ENCODE results near the gene KIAA1191. TPM values are rescaled to one million over a fixed set of nuclear protein-coding genes. Genes with fewer than 3 reads are reported as not detected.

KIAA1191 gene
- total RNA-seq, 1 donor from 2014 or later, result 82.2 TPM

- ATAC-seq, result no peak
- intact Hi-C loops (cut with micrococcal nuclease), result no loop called here
- DNase-seq, result no peak
These were observed 30.4 kb upstream of the KIAA1191 start for GRCh38 chr5:176391999-176392398.

GRCh38 chr5:176391479-176391878, 29.9 kb upstream of the KIAA1191 start:
- ATAC-seq (no peak), DNase-seq (no peak)
- intact Hi-C loops (cut with micrococcal nuclease), result no loop called here

- ATAC-seq (peak; percentile 28), DNase-seq (no peak)
- intact Hi-C loops (cut with micrococcal nuclease), result no loop called here
These were observed 27.9 kb upstream of the KIAA1191 start for GRCh38 chr5:176389135-176390123.

- intact Hi-C loops (cut with micrococcal nuclease), result no loop called here
- DNase-seq, result peak; percentile 99
- peak; percentile 95 for ATAC-seq
These were observed 27.0 kb upstream of the KIAA1191 start, which contains the start of the genes HIGD2A and NOP16 for GRCh38 chr5:176388444-176389134. Gene HIGD2A, plus strand, starts transcription at chr5:176388751. Its CDS starts 69 bp downstream, at chr5:176388820. Gene NOP16, minus strand, starts transcription at chr5:176388598. Its CDS starts 59 bp downstream, at chr5:176388539.

- ATAC-seq, result no peak
- intact Hi-C loops (cut with micrococcal nuclease), result no loop called here
- DNase-seq, result no peak
These were observed 26.5 kb upstream of the KIAA1191 start for GRCh38 chr5:176388003-176388443.

GRCh38 chr5:176387384-176387925, 25.9 kb upstream of the KIAA1191 start:
- intact Hi-C loops (cut with micrococcal nuclease), result no loop called here
- DNase-seq (no peak), ATAC-seq (no peak)

GRCh38 chr5:176386491-176386890, 24.9 kb upstream of the KIAA1191 start:
- intact Hi-C loops (cut with micrococcal nuclease), result no loop called here
- DNase-seq, result no peak

GRCh38 chr5:176384991-176385390, 23.4 kb upstream of the KIAA1191 start:
- ATAC-seq (no peak), DNase-seq (peak; percentile 15)
- intact Hi-C loops (cut with micrococcal nuclease), result no loop called here

More at GRCh38 chr5:176386491-176386890, 24.9 kb upstream of the KIAA1191 start:
- no peak for ATAC-seq

- intact Hi-C loops (cut with micrococcal nuclease), result no loop called here
- ATAC-seq, result no peak
- no peak for DNase-seq
These were observed 22.9 kb upstream of the KIAA1191 start for GRCh38 chr5:176384366-176384930.

- intact Hi-C loops (cut with micrococcal nuclease), result no loop called here
- ATAC-seq, result no peak
These were observed 22.4 kb upstream of the KIAA1191 start for GRCh38 chr5:176383961-176384360.

GRCh38 chr5:176383248-176383905, 21.8 kb upstream of the KIAA1191 start:
- intact Hi-C loops (cut with micrococcal nuclease), result no loop called here

More at GRCh38 chr5:176383961-176384360, 22.4 kb upstream of the KIAA1191 start:
- no peak for DNase-seq

GRCh38 chr5:176382721-176383120, 21.2 kb upstream of the KIAA1191 start:
- no peak for DNase-seq
- no peak for ATAC-seq
- intact Hi-C loops (cut with micrococcal nuclease), result no loop called here

More at GRCh38 chr5:176383248-176383905, 21.8 kb upstream of the KIAA1191 start:
- DNase-seq, result no peak
- ATAC-seq, result no peak

- intact Hi-C loops (cut with micrococcal nuclease), result no loop called here
- ATAC-seq (peak; percentile 27), DNase-seq (no peak)
These were observed 20.4 kb upstream of the KIAA1191 start for GRCh38 chr5:176381979-176382378.

GRCh38 chr5:176381423-176381822, 19.9 kb upstream of the KIAA1191 start:
- intact Hi-C loops (cut with micrococcal nuclease), result no loop called here
- DNase-seq (peak; percentile 55), ATAC-seq (peak; percentile 93)

- intact Hi-C loops (cut with micrococcal nuclease), result no loop called here
- DNase-seq, result no peak
- ATAC-seq, result no peak
These were observed 18.3 kb upstream of the KIAA1191 start for GRCh38 chr5:176379881-176380280.

GRCh38 chr5:176373100-176373818, 11.7 kb upstream of the KIAA1191 start:
- ATAC-seq (peak; percentile 60), DNase-seq (no peak)
- intact Hi-C loops (cut with micrococcal nuclease), result no loop called here

GRCh38 chr5:176371621-176372539, 10.3 kb upstream of the KIAA1191 start:
- intact Hi-C loops (cut with micrococcal nuclease), result no loop called here
- ATAC-seq, result peak; percentile 50
- DNase-seq, result no peak

Data from left ventricle myocardium superior (tissue), 1 donor.